Uterus (tissue), 2 donors: ENCODE results near the gene NBEAL2.

Experiments used
- POLR2A ChIP-seq, 2 donors: fragments of 450-650 bp; IDR thresholded peaks; one replicate each; pipeline ENCODE4 v1.6.1; 2016; ENCODE audit warnings: antibody characterized with exemption in 2 of 2, mild to moderate bottlenecking in 1 of 2, moderate library complexity in 1 of 2
- TF ChIP-seq, protein P1 (sequence below), 4 experiments: fragments of 200-600 bp in 2 of 4; fragments of 450-650 bp in 2 of 4; sonication (generic) in 2 of 4; IDR thresholded peaks; one replicate each; pipeline ENCODE4 v1.5.1; 2016 to 2019; ENCODE audit warnings: antibody characterized with exemption in 4 of 4, mild to moderate bottlenecking in 2 of 4, moderate library complexity in 1 of 4

DNA sequence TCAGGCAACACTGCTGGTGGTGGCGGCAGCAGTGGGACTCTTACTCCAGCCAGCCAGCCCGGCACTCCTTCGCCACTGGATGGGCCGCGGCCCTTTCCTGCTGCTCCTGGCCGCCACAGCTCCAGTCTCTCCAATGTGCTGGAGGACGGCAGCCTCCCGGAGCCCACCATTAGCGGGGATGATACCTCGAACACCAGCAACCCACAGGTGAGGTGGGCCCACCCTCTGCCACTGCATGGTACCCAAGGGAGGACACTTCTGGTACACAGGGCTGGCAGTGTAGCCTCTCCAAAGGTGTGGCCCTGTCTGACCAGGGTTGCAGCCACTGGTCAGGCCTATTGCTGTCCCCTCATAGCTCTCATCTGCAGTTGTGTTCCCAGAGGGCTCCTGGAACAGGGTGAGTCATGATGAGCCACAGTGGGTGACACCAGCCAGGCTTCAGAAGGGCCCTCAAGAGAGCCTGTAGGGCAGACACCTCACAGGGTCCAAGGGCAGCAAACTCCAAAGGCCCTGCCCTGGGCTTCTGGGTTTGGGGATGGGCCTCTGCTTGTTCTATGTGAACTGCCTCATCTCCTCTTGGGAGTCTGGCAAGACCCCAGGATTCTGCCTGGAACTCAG, 20.8 kb downstream of the NBEAL2 start:
- TF ChIP-seq, protein P1, sequence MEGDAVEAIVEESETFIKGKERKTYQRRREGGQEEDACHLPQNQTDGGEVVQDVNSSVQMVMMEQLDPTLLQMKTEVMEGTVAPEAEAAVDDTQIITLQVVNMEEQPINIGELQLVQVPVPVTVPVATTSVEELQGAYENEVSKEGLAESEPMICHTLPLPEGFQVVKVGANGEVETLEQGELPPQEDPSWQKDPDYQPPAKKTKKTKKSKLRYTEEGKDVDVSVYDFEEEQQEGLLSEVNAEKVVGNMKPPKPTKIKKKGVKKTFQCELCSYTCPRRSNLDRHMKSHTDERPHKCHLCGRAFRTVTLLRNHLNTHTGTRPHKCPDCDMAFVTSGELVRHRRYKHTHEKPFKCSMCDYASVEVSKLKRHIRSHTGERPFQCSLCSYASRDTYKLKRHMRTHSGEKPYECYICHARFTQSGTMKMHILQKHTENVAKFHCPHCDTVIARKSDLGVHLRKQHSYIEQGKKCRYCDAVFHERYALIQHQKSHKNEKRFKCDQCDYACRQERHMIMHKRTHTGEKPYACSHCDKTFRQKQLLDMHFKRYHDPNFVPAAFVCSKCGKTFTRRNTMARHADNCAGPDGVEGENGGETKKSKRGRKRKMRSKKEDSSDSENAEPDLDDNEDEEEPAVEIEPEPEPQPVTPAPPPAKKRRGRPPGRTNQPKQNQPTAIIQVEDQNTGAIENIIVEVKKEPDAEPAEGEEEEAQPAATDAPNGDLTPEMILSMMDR (IDR thresholded peaks at IDR 0.05) = no peak
- no peak for TF ChIP-seq POLR2A (IDR thresholded peaks at IDR 0.05)
